ENCODE measurements around the gene ZNF423.

The ZNF423 gene

DNA sequence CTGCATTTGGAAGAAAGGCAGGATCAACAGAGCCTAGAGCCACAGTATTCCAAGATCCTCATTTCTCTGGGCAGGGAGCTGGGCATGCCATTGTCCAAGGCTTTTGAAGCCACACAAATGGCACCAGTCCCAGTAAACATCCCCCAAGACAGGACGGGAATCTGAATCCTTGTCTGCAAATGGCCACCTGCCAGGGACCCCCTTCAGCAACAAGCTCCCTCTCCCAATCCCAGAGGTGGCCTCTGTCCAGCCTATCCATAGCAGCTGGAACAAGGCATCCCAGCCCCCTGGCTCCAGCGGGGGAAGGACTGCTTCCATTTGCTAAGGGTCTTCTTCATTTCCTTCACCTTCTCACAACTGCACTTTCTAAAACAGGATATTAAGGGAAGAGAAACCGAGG, 277.9 kb downstream of the ZNF423 start:
- TF ChIP-seq, protein P1, sequence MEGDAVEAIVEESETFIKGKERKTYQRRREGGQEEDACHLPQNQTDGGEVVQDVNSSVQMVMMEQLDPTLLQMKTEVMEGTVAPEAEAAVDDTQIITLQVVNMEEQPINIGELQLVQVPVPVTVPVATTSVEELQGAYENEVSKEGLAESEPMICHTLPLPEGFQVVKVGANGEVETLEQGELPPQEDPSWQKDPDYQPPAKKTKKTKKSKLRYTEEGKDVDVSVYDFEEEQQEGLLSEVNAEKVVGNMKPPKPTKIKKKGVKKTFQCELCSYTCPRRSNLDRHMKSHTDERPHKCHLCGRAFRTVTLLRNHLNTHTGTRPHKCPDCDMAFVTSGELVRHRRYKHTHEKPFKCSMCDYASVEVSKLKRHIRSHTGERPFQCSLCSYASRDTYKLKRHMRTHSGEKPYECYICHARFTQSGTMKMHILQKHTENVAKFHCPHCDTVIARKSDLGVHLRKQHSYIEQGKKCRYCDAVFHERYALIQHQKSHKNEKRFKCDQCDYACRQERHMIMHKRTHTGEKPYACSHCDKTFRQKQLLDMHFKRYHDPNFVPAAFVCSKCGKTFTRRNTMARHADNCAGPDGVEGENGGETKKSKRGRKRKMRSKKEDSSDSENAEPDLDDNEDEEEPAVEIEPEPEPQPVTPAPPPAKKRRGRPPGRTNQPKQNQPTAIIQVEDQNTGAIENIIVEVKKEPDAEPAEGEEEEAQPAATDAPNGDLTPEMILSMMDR (conservative IDR thresholded peaks at IDR 0.05): no peak
- no peak overlapping the region for H3K27ac ChIP-seq

- TF ChIP-seq, protein P1 (conservative IDR thresholded peaks at IDR 0.05): no peak
- no peak overlapping the region for H3K27ac ChIP-seq
These were observed 279.0 kb downstream of the ZNF423 start for GRCh38 chr16:49576941-49577340.

DNA sequence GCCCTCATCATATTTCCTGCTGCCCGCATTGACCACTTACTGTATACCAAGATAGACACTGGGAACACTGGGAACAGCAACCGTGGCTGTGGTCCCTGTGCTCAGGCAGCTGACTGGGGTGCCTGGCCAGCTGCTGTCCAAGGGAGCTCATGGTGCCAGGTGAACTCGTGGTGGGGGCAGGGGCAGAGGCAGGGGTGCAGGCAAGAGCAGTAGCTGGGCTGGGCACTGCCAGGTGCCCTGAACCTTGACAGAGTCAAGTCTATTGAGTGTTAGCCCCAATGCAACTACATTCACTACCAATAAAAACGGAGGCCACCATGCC, 279.8 kb downstream of the ZNF423 start:
- TF ChIP-seq, protein P1 (conservative IDR thresholded peaks at IDR 0.05): no peak
- no peak overlapping the region for H3K27ac ChIP-seq

- TF ChIP-seq, protein P1 (conservative IDR thresholded peaks at IDR 0.05): no peak
- H3K27ac ChIP-seq: no peak overlapping the region
These were observed 280.4 kb downstream of the ZNF423 start for GRCh38 chr16:49575346-49576172.

GRCh38 chr16:49574826-49575225, 281.1 kb downstream of the ZNF423 start:
- TF ChIP-seq, protein P1 (conservative IDR thresholded peaks at IDR 0.05): no peak
- no peak overlapping the region for H3K27ac ChIP-seq

- TF ChIP-seq, protein P1 (conservative IDR thresholded peaks at IDR 0.05): no peak
- no peak overlapping the region for H3K27ac ChIP-seq
These were observed 288.0 kb downstream of the ZNF423 start for GRCh38 chr16:49567950-49568349.

GRCh38 chr16:49566432-49566831, 289.5 kb downstream of the ZNF423 start:
- H3K27ac ChIP-seq: no peak overlapping the region
- TF ChIP-seq, protein P1 (conservative IDR thresholded peaks at IDR 0.05): no peak

All from VCaP (cell line).